B cell (primary cell): ENCODE data around the gene NBDY. TPM values are rescaled to one million over a fixed set of nuclear protein-coding genes. Genes with fewer than 3 reads are reported as not detected.

Experiments used
- ATAC-seq: fragments of 200-7000 bp; cut with Tn5 transposase; one replicate; pipeline ENCODE4 v1.10.0; 2021; ENCODE audit warnings: low read depth, mild to moderate bottlenecking, moderate number of reproducible peaks, moderate library complexity
- CTCF ChIA-PET: fragments of 350-600 bp; sonication (Branson Sonifier 250); formaldehyde crosslinking; loops from one replicate; lab custom pipeline; 2021; ENCODE audit warnings: antibody characterized with exemption, inconsistent platforms; lab: Charles Lee
- POLR2A ChIA-PET: fragments of 350-600 bp; sonication (Branson Sonifier 250); formaldehyde crosslinking; loops from one replicate; lab custom pipeline; 2021; ENCODE audit warnings: antibody characterized with exemption; lab: Charles Lee
- DNase-seq: peaks from one replicate; pipeline ENCODE4 v3.0.0; 2013
- H2AFZ ChIP-seq: 2 replicates; pipeline ENCODE4 v1.6.1; 2012; ENCODE audit warnings: mild to moderate bottlenecking, low read depth, low read length; ENCODE audit not compliant: insufficient read depth, poor library complexity, severe bottlenecking
- H3K27ac ChIP-seq, 2 donors: 1 replicate in 1 of 2; 2 replicates in 1 of 2; pipeline ENCODE4 v1.5.1; 2012 to 2013; ENCODE audit warnings: low read length in 2 of 2, mild to moderate bottlenecking in 2 of 2, moderate library complexity in 1 of 2
- H3K27me3 ChIP-seq, 4 experiments: fragments of 200-600 bp in 1 of 4; sonication (generic) in 1 of 4; replicated peaks in 1 of 4; 1 replicate in 2 of 4; 2 replicates in 2 of 4; pipeline versions ENCODE4 v1.6.1 to v1.7.0; 2013 to 2016; ENCODE audit warnings: low read length in 3 of 4, mild to moderate bottlenecking in 2 of 4, mixed read lengths in 1 of 4, moderate library complexity in 1 of 4; ENCODE audit not compliant: insufficient read depth in 4 of 4, control insufficient read depth in 3 of 4; ENCODE audit errors: control extremely low read depth in 1 of 4
- H3K36me3 ChIP-seq, 2 experiments: replicated peaks in 1 of 2; 1 replicate in 1 of 2; 2 replicates in 1 of 2; pipeline versions ENCODE4 v1.6.1 to v1.7.1; 2013; ENCODE audit warnings: low read length in 1 of 2; ENCODE audit not compliant: insufficient read depth in 2 of 2, control insufficient read depth in 1 of 2; ENCODE audit errors: control extremely low read depth in 1 of 2, extremely low read depth in 1 of 2
- H3K4me1 ChIP-seq, 2 donors: fragments of 200-600 bp in 1 of 2; sonication (generic) in 1 of 2; 1 replicate in 1 of 2; 2 replicates in 1 of 2; pipeline versions ENCODE4 v1.5.1 to v1.6.1; 2013 to 2017; ENCODE audit warnings: low read length in 2 of 2; ENCODE audit not compliant: control insufficient read depth in 2 of 2, insufficient read depth in 2 of 2
- H3K4me2 ChIP-seq: replicated peaks from 2 replicates; pipeline ENCODE3; 2012; ENCODE audit warnings: mild to moderate bottlenecking, low read depth, low read length; ENCODE audit not compliant: poor library complexity, severe bottlenecking
- H3K4me3 ChIP-seq, 5 experiments: fragments of 200-600 bp in 1 of 5; sonication (generic) in 1 of 5; 1 replicate in 3 of 5; 2 replicates in 2 of 5; pipeline versions ENCODE4 v1.5.1 to v1.7.0; 2011 to 2016; ENCODE audit warnings: low read length in 4 of 5, mild to moderate bottlenecking in 4 of 5, low read depth in 2 of 5, control low read depth in 1 of 5, moderate library complexity in 1 of 5; ENCODE audit not compliant: insufficient read depth in 1 of 5; ENCODE audit errors: control extremely low read depth in 1 of 5, extremely low read depth in 1 of 5
- H3K79me2 ChIP-seq: fragments of 200-600 bp; sonication (generic); one replicate; pipeline ENCODE4 v1.6.0; 2016; ENCODE audit warnings: low read length; ENCODE audit not compliant: control insufficient read depth, insufficient read depth
- H3K9ac ChIP-seq: fragments of 200-600 bp; sonication (generic); 2 replicates; pipeline ENCODE4 v1.6.1; 2017; ENCODE audit warnings: mild to moderate bottlenecking, low read length, moderate library complexity
- H3K9me3 ChIP-seq, 3 donors: one replicate each; pipeline versions ENCODE4 v1.6.1 to v1.7.1; 2013; ENCODE audit warnings: low read length in 2 of 3; ENCODE audit not compliant: control insufficient read depth in 2 of 3, insufficient read depth in 1 of 3; ENCODE audit errors: control extremely low read depth in 1 of 3
- H4K20me1 ChIP-seq: 2 replicates; pipeline ENCODE4 v1.6.0; 2012; ENCODE audit warnings: mild to moderate bottlenecking, low read length; ENCODE audit not compliant: insufficient read depth, control insufficient read depth, poor library complexity, severe bottlenecking
- H3K27ac Mint-ChIP-seq: one replicate; pipeline ENCODE4 v1.8.0; 2021; ENCODE audit warnings: mixed read lengths
- H3K27me3 Mint-ChIP-seq: one replicate; pipeline ENCODE4 v1.8.0; 2021; ENCODE audit warnings: mixed read lengths
- H3K4me1 Mint-ChIP-seq: one replicate; pipeline ENCODE4 v1.8.0; 2021; ENCODE audit warnings: mixed read lengths
- H3K4me3 Mint-ChIP-seq: one replicate; pipeline ENCODE4 v1.8.0; 2021; ENCODE audit warnings: mixed read lengths
- H3K9me3 Mint-ChIP-seq: one replicate; pipeline ENCODE4 v1.8.0; 2022; ENCODE audit warnings: mixed read lengths; ENCODE audit not compliant: insufficient read depth
- CTCF ChIP-seq: fragments of 200-600 bp; IDR thresholded peaks from one replicate; pipeline ENCODE4 v1.8.0; 2022; ENCODE audit warnings: antibody characterized with exemption, mild to moderate bottlenecking
- EZH2 ChIP-seq: IDR thresholded peaks from 2 replicates; pipeline ENCODE4 v1.6.1; 2012; ENCODE audit warnings: borderline replicate concordance, low read depth, mild to moderate bottlenecking, moderate library complexity, low read length; ENCODE audit not compliant: insufficient read depth, poor library complexity, severe bottlenecking
- WGBS: methylation state at CpG from one replicate; pipeline ENCODE4 v1.1.5; 2013; ENCODE audit warnings: missing lambda C conversion rate; ENCODE audit not compliant: insufficient coverage; 5-methylcytosine and 5-hydroxymethylcytosine counted together
- intact Hi-C: fragments of 100-400 bp; cut with micrococcal nuclease; formaldehyde crosslinking; loops from one replicate; pipeline ENCODE4 v1.10.0; 2022
- polyA plus RNA-seq: library from polyadenylated mRNA; depleted of rRNA; stranded (reverse); fragments of >200 nt; gene quantifications from 2 replicates; pipeline ENCODE4 v1.2.3, GENCODE V29; 2012
- total RNA-seq, 2 donors: library from RNA; stranded (reverse); fragments of 120-200 nt in 1 of 2; gene quantifications; 1 replicate in 1 of 2; 2 replicates in 1 of 2; pipeline versions ENCODE4 v1.2.3 to v1.2.4, GENCODE V29; 2013 to 2022

Gene NBDY
- total and polyA plus RNA-seq, 2 donors (not counting 1 experiment from before 2014, with no cell fraction given), result 26.7 to 36.5 TPM

- Histone ChIP-seq H3K79me2 (peaks cover 12% of the 10 kb centered on the region), H3K4me1 (peaks cover 0 to 13% of the 10 kb centered on the region in 2 donors), H2AFZ (no peak overlapping the region), H3K4me2 (no peak overlapping the region), H3K36me3 (peaks cover 0 to 7% of the 10 kb centered on the region in 2 experiments), H3K27ac (no peak overlapping the region), H3K9ac (no peak overlapping the region), H3K4me3 (no peak overlapping the region), H3K9me3 (no peaks in the 10 kb centered on the region), H3K27me3 (no peaks in the 10 kb centered on the region), H4K20me1 (peaks cover 4% of the 10 kb centered on the region)
- H3K27ac Mint-ChIP-seq, result no peak overlapping the region
- TF ChIP-seq EZH2 (no peak), CTCF (no peak)
- ChIA-PET POLR2A (no interaction called here), CTCF (no interaction called here)
- no peaks in the 10 kb centered on the region for H3K27me3 Mint-ChIP-seq
- H3K9me3 Mint-ChIP-seq, result no peaks in the 10 kb centered on the region
- H3K4me3 Mint-ChIP-seq, result no peak overlapping the region
- 98% methylated on average over 8 of the region's 14 CpGs for WGBS
- no peak for ATAC-seq
- intact Hi-C loops, result no loop called here
- peaks cover 15% of the 10 kb centered on the region for H3K4me1 Mint-ChIP-seq
- no peak for DNase-seq
Observed at GRCh38 chrX:56784666-56785065, 55.6 kb downstream of the NBDY start.

GRCh38 chrX:56785442-56785841 lies 56.4 kb downstream of the NBDY start:
- DNase-seq, result no peak
- CTCF ChIA-PET, result no interaction called here
- no peak overlapping the region for H3K27ac ChIP-seq
- H3K4me2 ChIP-seq, result no peak overlapping the region
- no peak for ATAC-seq
- H3K79me2 ChIP-seq, result peaks cover 18% of the 10 kb centered on the region
- H3K9me3 ChIP-seq, result no peaks in the 10 kb centered on the region
- Mint-ChIP-seq H3K4me3 (no peak overlapping the region), H3K4me1 (peaks cover 15% of the 10 kb centered on the region), H3K27me3 (no peaks in the 10 kb centered on the region), H3K9me3 (no peaks in the 10 kb centered on the region), H3K27ac (no peak overlapping the region)
- H3K27me3 ChIP-seq, result no peaks in the 10 kb centered on the region
- H4K20me1 ChIP-seq, result peaks cover 4% of the 10 kb centered on the region
- H3K9ac ChIP-seq, result no peak overlapping the region
- intact Hi-C loops, result no loop called here
- peaks cover 0 to 13% of the 10 kb centered on the region in 2 donors for H3K4me1 ChIP-seq
- POLR2A ChIA-PET, result no interaction called here
- no CpG with 5 or more reads among the region's 7 CpGs for WGBS
- TF ChIP-seq EZH2, result no peak
- no peak for TF ChIP-seq CTCF
- H2AFZ ChIP-seq, result no peak overlapping the region
- peaks cover 0 to 7% of the 10 kb centered on the region in 2 experiments for H3K36me3 ChIP-seq
- H3K4me3 ChIP-seq, result no peak overlapping the region
